Left ventricle myocardium inferior (tissue), 1 donor: ENCODE measurements around the gene KLRF2. TPM values are rescaled to one million over a fixed set of nuclear protein-coding genes. Genes with fewer than 3 reads are reported as not detected.
"Not testable (repeated sequence)": the region's sequence is repeated elsewhere in the genome, so short reads cannot be mapped to it uniquely, and the experiment has no call there.

ENCODE experiments used
- DNase-seq: peaks from one replicate; pipeline ENCODE4 v3.0.0-alpha.2; 2020
- H3K27ac ChIP-seq: fragments of 200-600 bp; replicated peaks from 2 replicates; pipeline ENCODE4 v1.8.0; 2021
- H3K27me3 ChIP-seq: fragments of 200-600 bp; 2 replicates; pipeline ENCODE4 v1.8.0; 2021; ENCODE audit warnings: low read depth
- H3K36me3 ChIP-seq: fragments of 200-600 bp; 2 replicates; pipeline ENCODE4 v1.8.0; 2021
- H3K4me1 ChIP-seq: fragments of 200-600 bp; 2 replicates; pipeline ENCODE4 v1.8.0; 2021
- H3K4me3 ChIP-seq: fragments of 200-600 bp; 2 replicates; pipeline ENCODE4 v1.8.0; 2021; ENCODE audit warnings: mild to moderate bottlenecking, moderate library complexity
- H3K9me3 ChIP-seq: fragments of 200-600 bp; replicated peaks from 2 replicates; pipeline ENCODE4 v1.8.0; 2021
- intact Hi-C: fragments of 100-400 bp; cut with micrococcal nuclease; formaldehyde crosslinking; loops from one replicate; pipeline ENCODE4 v1.11.0; 2022
- total RNA-seq: library from RNA; stranded (reverse); fragmentation: NEBNext Ultra II Directional; extraction: Animal tissue kit (Norgen Biotek cat#: 25700); gene quantifications from one replicate; pipeline ENCODE4 v1.2.1, GENCODE V29; 2021
- TF ChIP-seq, protein P1 (sequence below): fragments of 200-600 bp; IDR thresholded peaks from 2 replicates; pipeline ENCODE4 v1.8.0; 2021; ENCODE audit warnings: antibody characterized with exemption, mild to moderate bottlenecking, borderline replicate concordance
- donor health status: DM: no; HTN: yes; CAD: no; lungs with severe emphysema.

The KLRF2 gene
- total RNA-seq, 1 donor from 2014 or later, result not detected

DNA sequence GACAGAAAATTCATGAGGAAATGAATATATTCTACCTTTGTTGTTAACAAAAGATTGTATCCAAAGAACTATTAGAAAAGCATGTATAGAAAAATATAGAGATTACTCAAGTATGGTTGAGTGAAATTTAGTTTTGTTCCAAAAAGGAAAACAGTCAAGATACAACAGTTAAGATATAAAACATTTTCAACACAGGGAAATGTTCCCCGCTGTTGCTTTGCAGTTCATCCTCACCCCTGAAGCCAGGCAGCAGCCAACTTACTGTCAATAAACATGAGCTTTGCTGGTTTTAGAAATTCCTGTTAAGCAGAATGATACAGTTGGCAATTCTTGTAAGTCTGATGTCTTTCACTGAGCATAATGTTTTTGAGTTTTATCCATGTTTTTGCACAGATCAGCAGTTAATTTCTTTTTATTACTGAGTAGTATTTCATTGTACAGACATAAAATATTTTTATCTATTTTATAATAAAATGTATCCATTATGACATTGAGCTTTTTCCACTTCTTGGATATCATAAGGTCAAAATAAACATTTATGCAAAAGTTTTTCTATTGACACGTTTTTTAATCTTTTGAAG, 10.9 kb upstream of the KLRF2 start:
- Histone ChIP-seq H3K4me3 (peak overlapping the region; percentile 63), H3K27me3 (no peaks in the 10 kb centered on the region), H3K9me3 (no peaks in the 10 kb centered on the region), H3K27ac (peak overlapping the region; percentile 89), H3K36me3 (no peaks in the 10 kb centered on the region), H3K4me1 (peaks cover 5% of the 10 kb centered on the region)
- TF ChIP-seq, protein P1, sequence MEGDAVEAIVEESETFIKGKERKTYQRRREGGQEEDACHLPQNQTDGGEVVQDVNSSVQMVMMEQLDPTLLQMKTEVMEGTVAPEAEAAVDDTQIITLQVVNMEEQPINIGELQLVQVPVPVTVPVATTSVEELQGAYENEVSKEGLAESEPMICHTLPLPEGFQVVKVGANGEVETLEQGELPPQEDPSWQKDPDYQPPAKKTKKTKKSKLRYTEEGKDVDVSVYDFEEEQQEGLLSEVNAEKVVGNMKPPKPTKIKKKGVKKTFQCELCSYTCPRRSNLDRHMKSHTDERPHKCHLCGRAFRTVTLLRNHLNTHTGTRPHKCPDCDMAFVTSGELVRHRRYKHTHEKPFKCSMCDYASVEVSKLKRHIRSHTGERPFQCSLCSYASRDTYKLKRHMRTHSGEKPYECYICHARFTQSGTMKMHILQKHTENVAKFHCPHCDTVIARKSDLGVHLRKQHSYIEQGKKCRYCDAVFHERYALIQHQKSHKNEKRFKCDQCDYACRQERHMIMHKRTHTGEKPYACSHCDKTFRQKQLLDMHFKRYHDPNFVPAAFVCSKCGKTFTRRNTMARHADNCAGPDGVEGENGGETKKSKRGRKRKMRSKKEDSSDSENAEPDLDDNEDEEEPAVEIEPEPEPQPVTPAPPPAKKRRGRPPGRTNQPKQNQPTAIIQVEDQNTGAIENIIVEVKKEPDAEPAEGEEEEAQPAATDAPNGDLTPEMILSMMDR, result no peak
- intact Hi-C loops, result no loop called here
- DNase-seq, result no peak

DNA sequence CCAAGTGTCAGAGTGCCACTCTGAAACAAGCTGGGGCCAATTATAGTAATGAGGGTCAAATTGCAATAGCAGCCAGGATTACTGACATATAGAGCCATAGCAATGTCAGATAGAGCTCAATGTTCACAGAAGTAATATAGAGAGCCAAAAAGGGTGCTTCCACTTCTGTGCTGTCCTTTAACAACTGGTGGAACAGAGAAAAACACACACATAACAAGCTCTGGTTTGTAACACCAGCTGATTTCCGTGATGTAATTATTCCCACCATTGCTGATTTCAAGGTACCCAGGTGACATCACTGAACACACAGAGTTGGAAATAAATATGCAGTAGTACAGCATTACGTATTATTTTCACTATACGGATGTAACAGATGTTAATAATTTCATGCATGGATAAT, 9.1 kb upstream of the KLRF2 start:
- H3K27me3 ChIP-seq, result no peaks in the 10 kb centered on the region
- H3K27ac ChIP-seq, result no peak overlapping the region
- no peaks in the 10 kb centered on the region for H3K9me3 ChIP-seq
- intact Hi-C loops, result no loop called here
- TF ChIP-seq, protein P1, result no peak
- DNase-seq, result no peak
- H3K36me3 ChIP-seq, result no peaks in the 10 kb centered on the region
- no peak overlapping the region for H3K4me3 ChIP-seq
- H3K4me1 ChIP-seq, result peaks cover 5% of the 10 kb centered on the region

DNA sequence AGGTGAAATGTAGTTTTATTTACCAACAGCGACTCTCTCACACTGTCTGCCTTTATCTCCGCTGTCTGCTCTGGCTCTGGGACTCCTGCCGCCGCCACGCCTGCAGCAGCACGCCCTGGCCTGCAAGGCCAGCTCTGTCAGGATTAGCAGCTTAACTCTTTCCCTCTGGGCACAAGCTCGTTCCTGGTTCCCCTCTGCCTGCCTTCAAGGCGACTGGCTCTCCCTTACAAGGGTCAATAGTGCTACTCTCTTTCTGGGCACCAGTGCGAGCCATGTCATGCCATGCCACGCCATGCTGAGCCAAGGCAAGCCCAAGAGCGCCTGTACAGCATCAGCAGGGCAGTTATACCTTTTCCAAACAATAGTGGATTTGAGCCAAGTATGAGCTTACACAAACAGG, 8.5 kb upstream of the KLRF2 start:
- Histone ChIP-seq H3K36me3 (no peaks in the 10 kb centered on the region), H3K9me3 (no peaks in the 10 kb centered on the region), H3K4me3 (no peak overlapping the region), H3K27ac (no peak overlapping the region), H3K4me1 (peaks cover 5% of the 10 kb centered on the region), H3K27me3 (no peaks in the 10 kb centered on the region)
- TF ChIP-seq, protein P1, result no peak
- intact Hi-C loops, result no loop called here
- no peak for DNase-seq

DNA sequence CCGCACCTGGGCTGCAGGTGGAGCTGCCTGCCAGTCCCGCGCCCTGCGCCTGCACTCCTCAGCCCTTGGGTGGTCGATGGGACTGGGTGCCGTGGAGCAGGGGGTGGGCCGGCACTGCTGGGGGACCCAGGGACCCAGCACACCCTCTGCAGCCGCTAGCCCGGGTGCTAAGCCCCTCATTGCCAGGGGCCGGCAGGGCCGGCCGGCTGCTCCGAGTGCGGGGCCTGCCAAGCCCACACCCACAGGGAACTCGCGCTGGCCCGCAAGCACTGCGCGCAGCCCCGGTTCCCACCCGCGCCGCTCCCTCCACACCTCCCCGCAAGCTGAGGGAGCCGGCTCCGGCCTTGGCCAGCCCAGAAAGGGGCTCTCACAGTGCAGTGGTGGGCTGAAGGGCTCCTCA, 5.2 kb upstream of the KLRF2 start:
- H3K4me3 ChIP-seq, H3K27ac ChIP-seq, H3K4me1 ChIP-seq, DNase-seq, H3K9me3 ChIP-seq, H3K27me3 ChIP-seq, H3K36me3 ChIP-seq, intact Hi-C loops: not testable (repeated sequence)

DNA sequence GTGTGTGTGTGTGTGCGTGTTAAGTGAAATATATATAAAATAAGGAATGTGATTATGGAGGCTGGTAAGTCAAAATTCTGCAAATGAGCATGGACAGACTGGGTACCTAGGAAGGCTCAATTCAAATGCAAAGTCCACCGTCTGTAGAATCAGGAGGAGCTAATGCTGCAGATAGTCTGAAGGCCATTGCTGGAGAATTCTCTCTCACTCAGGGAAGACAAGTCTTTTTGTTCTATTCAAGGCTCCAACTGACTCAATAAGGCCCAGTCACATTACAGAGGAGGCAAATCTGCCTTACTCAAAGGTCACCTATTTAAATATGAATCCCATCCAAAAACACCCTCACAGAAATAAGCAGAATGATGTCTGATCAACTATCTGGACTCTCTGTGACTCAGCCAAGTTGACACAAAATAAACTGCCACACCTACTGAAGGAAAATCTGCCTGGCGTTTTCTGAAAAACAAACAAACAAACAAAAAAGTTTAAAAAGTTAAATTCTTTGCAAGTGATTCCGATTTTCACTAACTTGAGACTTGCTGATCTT, 684 bp upstream of the KLRF2 start:
- H3K9me3 ChIP-seq, result no peaks in the 10 kb centered on the region
- no peak overlapping the region for H3K4me3 ChIP-seq
- H3K36me3 ChIP-seq, result no peaks in the 10 kb centered on the region
- no peak for DNase-seq
- no peaks in the 10 kb centered on the region for H3K4me1 ChIP-seq
- TF ChIP-seq, protein P1, result no peak
- H3K27me3 ChIP-seq, result no peaks in the 10 kb centered on the region
- intact Hi-C loops, result no loop called here
- H3K27ac ChIP-seq, result no peak overlapping the region

DNA sequence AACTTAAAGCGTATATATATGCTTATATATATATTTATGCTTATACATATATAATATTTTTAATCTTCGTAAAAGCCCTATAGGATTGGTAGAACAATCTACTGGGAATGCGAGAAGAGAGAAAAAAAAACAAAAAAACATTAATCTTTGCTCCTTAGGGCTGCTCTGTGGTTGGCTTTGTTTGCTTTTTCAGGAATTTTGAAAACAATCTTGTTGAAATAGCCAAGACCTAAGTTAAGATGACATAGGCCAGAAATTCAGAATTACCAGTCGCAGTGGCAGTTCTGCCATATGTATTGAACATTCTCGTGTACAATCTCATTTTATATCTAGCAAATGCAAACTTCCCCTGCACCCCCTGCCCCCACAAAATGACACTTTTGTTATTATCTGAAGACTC, 699 bp downstream of the KLRF2 start:
- Histone ChIP-seq H3K4me3 (no peak overlapping the region), H3K27me3 (no peaks in the 10 kb centered on the region), H3K27ac (no peak overlapping the region), H3K4me1 (no peaks in the 10 kb centered on the region), H3K36me3 (no peaks in the 10 kb centered on the region), H3K9me3 (no peaks in the 10 kb centered on the region)
- intact Hi-C loops, result no loop called here
- TF ChIP-seq, protein P1, result no peak
- DNase-seq, result no peak
